Spleen (tissue), 7 donors: ENCODE data around the gene PTPRA.

ENCODE experiments used
- CTCF ChIP-seq, 11 experiments: fragments of 200-600 bp in 7 of 11; fragments of 450-650 bp in 4 of 11; sonication (generic) in 4 of 11; IDR thresholded peaks in 8 of 11; conservative IDR thresholded peaks in 3 of 11; 1 replicate in 7 of 11; 2 replicates in 4 of 11; pipeline versions ENCODE4 v1.4.0 to v1.8.0; 2016 to 2021; ENCODE audit warnings: antibody characterized with exemption in 11 of 11, inconsistent platforms in 4 of 11, mild to moderate bottlenecking in 1 of 11
- POLR2A ChIP-seq, 3 donors: fragments of 450-650 bp; IDR thresholded peaks; one replicate each; pipeline ENCODE4 v1.5.1; 2017; ENCODE audit warnings: antibody characterized with exemption in 3 of 3, mild to moderate bottlenecking in 1 of 3
- POLR2AphosphoS5 ChIP-seq, 3 donors: sonication (generic); formaldehyde crosslinking; IDR thresholded peaks; one replicate each; pipeline ENCODE4 v1.5.1; 2017; ENCODE audit warnings: antibody characterized with exemption in 3 of 3
- donor health status: DM: no; HTN: no; CAD: no; lungs with moderate emphysema.
- donor health status: DM: no; HTN: no; CAD: no.
- donor health status: DM: no; HTN: no; CAD: no.

DNA sequence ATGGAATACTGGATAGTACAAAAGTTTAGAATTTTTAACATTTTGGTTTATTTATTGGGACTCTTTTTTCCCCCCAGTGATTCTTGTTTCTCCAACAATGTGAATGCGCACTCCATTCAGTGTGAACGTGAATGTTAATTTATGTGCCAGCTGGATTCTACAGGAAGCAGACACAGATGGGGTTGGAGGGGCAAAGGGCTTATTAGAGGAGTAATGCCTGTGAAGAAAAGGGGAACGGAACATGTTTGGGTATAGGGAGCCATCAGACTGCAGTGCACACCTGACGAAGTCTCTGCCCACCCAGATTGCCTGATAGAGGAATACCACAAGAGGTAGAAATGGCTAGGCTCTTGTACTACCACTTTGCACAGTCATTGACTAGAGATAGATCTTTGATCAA lies 48.2 kb downstream of the PTPRA start:
- TF ChIP-seq CTCF (IDR thresholded peaks at IDR 0.05 in 8 of 11, conservative IDR thresholded peaks at IDR 0.05 in 3 of 11) (no peak), POLR2A (IDR thresholded peaks at IDR 0.05) (no peak), POLR2AphosphoS5 (IDR thresholded peaks at IDR 0.05) (no peak)
